Adrenal gland (tissue), 12 donors: Measurements from ENCODE around the gene NGFR. TPM values are rescaled to one million over a fixed set of nuclear protein-coding genes. Genes with fewer than 3 reads are reported as not detected.

Source experiments
- DNase-seq, 7 donors: peaks; one replicate each; pipeline ENCODE4 v3.0.0-alpha.2; 2019 to 2020
- H3K27ac ChIP-seq, 5 donors: fragments of 200-600 bp; sonication (generic) in 4 of 5; 1 replicate in 3 of 5; 2 replicates in 2 of 5; pipeline versions ENCODE4 v1.5.1 to v1.8.0; 2016 to 2020; ENCODE audit warnings: mild to moderate bottlenecking in 1 of 5
- H3K27me3 ChIP-seq: fragments of 200-600 bp; 2 replicates; pipeline ENCODE4 v1.8.0; 2021
- H3K36me3 ChIP-seq, 2 donors: fragments of 200-600 bp; replicated peaks in 1 of 2; 1 replicate in 1 of 2; 2 replicates in 1 of 2; pipeline versions ENCODE4 v1.5.1 to v1.8.0; 2018 to 2022
- H3K4me1 ChIP-seq, 2 donors: fragments of 200-600 bp; replicated peaks in 1 of 2; 1 replicate in 1 of 2; 2 replicates in 1 of 2; pipeline versions ENCODE4 v1.5.1 to v1.8.0; 2018 to 2021
- H3K4me3 ChIP-seq, 4 donors: fragments of 200-600 bp; sonication (generic) in 3 of 4; one replicate each; pipeline ENCODE4 v1.5.1; 2016 to 2018
- H3K9me3 ChIP-seq, 3 donors: fragments of 200-600 bp; sonication (generic) in 1 of 3; replicated peaks in 1 of 3; 1 replicate in 2 of 3; 2 replicates in 1 of 3; pipeline versions ENCODE4 v1.5.1 to v1.8.0; 2016 to 2021
- POLR2A ChIP-seq, 2 donors: fragments of 450-650 bp; IDR thresholded peaks; one replicate each; pipeline ENCODE4 v1.6.1; 2017; ENCODE audit warnings: antibody characterized with exemption in 2 of 2, mild to moderate bottlenecking in 2 of 2, moderate library complexity in 1 of 2
- WGBS, 4 donors: extraction: QIAGEN DNeasy Blood & Tissue Kit in 2 of 4; methylation state at CpG; one replicate each; pipeline versions ENCODE4 v1.1.5 to v1.1.7; 2013 to 2017; 5-methylcytosine and 5-hydroxymethylcytosine counted together
- intact Hi-C, 2 donors: fragments of 100-400 bp; cut with DNase I; formaldehyde crosslinking; loops; one replicate each; pipeline versions ENCODE4 v1.14.1 to v1.15.0; 2022 to 2023
- polyA plus RNA-seq, 3 donors: library from polyadenylated mRNA; stranded (reverse); fragments of 200-250 nt in 2 of 3; fragments of 350-450 nt in 1 of 3; fragmentation: Illumina TruSeq in 1 of 3; extraction: RNeasy Lipid Tissue Mini Kit (QIAGEN cat#74804) in 1 of 3; gene quantifications; one replicate each; pipeline ENCODE4 v1.2.3, GENCODE V29; 2013 to 2014
- total RNA-seq, 9 donors: library from RNA; depleted of rRNA in 4 of 9; stranded (reverse); fragments of >200 nt in 4 of 9; fragments of 120-200 nt in 1 of 9; fragmentation: NEBNext Ultra II Directional in 1 of 9; extraction: Animal tissue kit (Norgen Biotek cat#: 25700) in 1 of 9; gene quantifications; one replicate each; pipeline versions ENCODE4 v1.1.0 to v1.2.4, GENCODE V29; 2013 to 2023
- TF ChIP-seq, protein P1 (sequence below), 6 experiments: fragments of 450-650 bp in 4 of 6; fragments of 200-600 bp in 2 of 6; sonication (generic) in 1 of 6; IDR thresholded peaks; 1 replicate in 5 of 6; 2 replicates in 1 of 6; pipeline versions ENCODE4 v1.5.1 to v1.8.0; 2016 to 2021; ENCODE audit warnings: antibody characterized with exemption in 6 of 6, mild to moderate bottlenecking in 2 of 6, moderate library complexity in 1 of 6
- donor health status: healthy with polysubstance abuse.
- donor health status: Bipolar disorder and iron deficiency.
- donor health status: DM: yes; HTN: yes; CAD: no.
- donor health status: DM: no; HTN: no; CAD: no.
- donor health status: DM: no; HTN: no; CAD: no.
- donor health status: DM: yes; HTN: yes; CAD: no.

The NGFR gene
- total and polyA plus RNA-seq, 12 donors = 4.2 to 77.8 (median 25.9) TPM

GRCh38 chr17:49510059-49510719 is 15.1 kb downstream of the NGFR start:
- Histone ChIP-seq H3K4me3 (no peak overlapping the region), H3K4me1 (peaks cover 9% of the 10 kb centered on the region in 2 donors), H3K27me3 (no peaks in the 10 kb centered on the region), H3K27ac (no peak overlapping the region), H3K36me3 (no peaks in the 10 kb centered on the region), H3K9me3 (no peaks in the 10 kb centered on the region)
- whole genome bisulfite sequencing, 4 donors = 84 to 94% (median 87%) methylated on average over 10 to 13 of the region's 13 CpGs
- intact Hi-C loops = no loop called here
- TF ChIP-seq POLR2A (IDR thresholded peaks at IDR 0.05) = no peak
- TF ChIP-seq, protein P1, sequence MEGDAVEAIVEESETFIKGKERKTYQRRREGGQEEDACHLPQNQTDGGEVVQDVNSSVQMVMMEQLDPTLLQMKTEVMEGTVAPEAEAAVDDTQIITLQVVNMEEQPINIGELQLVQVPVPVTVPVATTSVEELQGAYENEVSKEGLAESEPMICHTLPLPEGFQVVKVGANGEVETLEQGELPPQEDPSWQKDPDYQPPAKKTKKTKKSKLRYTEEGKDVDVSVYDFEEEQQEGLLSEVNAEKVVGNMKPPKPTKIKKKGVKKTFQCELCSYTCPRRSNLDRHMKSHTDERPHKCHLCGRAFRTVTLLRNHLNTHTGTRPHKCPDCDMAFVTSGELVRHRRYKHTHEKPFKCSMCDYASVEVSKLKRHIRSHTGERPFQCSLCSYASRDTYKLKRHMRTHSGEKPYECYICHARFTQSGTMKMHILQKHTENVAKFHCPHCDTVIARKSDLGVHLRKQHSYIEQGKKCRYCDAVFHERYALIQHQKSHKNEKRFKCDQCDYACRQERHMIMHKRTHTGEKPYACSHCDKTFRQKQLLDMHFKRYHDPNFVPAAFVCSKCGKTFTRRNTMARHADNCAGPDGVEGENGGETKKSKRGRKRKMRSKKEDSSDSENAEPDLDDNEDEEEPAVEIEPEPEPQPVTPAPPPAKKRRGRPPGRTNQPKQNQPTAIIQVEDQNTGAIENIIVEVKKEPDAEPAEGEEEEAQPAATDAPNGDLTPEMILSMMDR (IDR thresholded peaks at IDR 0.05) = no peak
- no peak for DNase-seq

GRCh38 chr17:49510720-49511110 is 15.6 kb downstream of the NGFR start:
- Histone ChIP-seq H3K4me3 (no peak overlapping the region), H3K4me1 (peaks cover 14% of the 10 kb centered on the region in 2 donors), H3K27ac (no peak overlapping the region), H3K9me3 (no peaks in the 10 kb centered on the region), H3K27me3 (no peaks in the 10 kb centered on the region), H3K36me3 (no peaks in the 10 kb centered on the region)
- intact Hi-C loops = no loop called here
- 87 to 90% (median 88%) methylated on average over 5 of the region's 5 CpGs for WGBS, 4 donors
- DNase-seq = no peak
- TF ChIP-seq, protein P1 (IDR thresholded peaks at IDR 0.05) = no peak
- TF ChIP-seq POLR2A (IDR thresholded peaks at IDR 0.05) = no peak

DNA sequence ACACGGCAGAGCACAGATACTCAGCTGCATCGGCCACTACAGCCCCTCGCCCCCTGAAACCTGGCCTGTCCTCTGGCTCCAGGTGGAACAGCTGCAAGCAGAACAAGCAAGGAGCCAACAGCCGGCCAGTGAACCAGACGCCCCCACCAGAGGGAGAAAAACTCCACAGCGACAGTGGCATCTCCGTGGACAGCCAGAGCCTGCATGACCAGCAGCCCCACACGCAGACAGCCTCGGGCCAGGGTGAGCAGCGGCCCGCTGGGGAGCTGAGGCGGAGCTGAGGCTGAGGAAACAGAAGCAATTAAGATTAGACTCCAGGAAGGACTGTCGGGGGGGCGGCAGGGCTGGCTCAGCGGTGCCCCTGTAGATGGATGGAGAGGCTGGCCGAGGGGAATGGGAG is 16.7 kb downstream of the NGFR start:
- H3K27me3 ChIP-seq = no peaks in the 10 kb centered on the region
- intact Hi-C loops = no loop called here
- peak in 1 of 7 donors; percentile 62 for DNase-seq
- WGBS, 4 donors = 76 to 85% (median 81%) methylated on average over 7 to 16 of the region's 16 CpGs
- H3K27ac ChIP-seq = no peak overlapping the region
- no peaks in the 10 kb centered on the region for H3K9me3 ChIP-seq
- no peak overlapping the region for H3K4me3 ChIP-seq
- peaks cover 17 to 21% of the 10 kb centered on the region in 2 donors for H3K4me1 ChIP-seq
- TF ChIP-seq POLR2A (IDR thresholded peaks at IDR 0.05) = no peak
- TF ChIP-seq, protein P1 (IDR thresholded peaks at IDR 0.05) = no peak
- H3K36me3 ChIP-seq = no peaks in the 10 kb centered on the region

GRCh38 chr17:49512296-49513043 is 17.4 kb downstream of the NGFR start:
- no peak for TF ChIP-seq POLR2A (IDR thresholded peaks at IDR 0.05)
- TF ChIP-seq, protein P1 (IDR thresholded peaks at IDR 0.05) = no peak
- no peak for DNase-seq
- H3K4me1 ChIP-seq = peaks cover 17 to 21% of the 10 kb centered on the region in 2 donors
- 65 to 87% (median 84%) methylated on average over 5 to 26 of the region's 26 CpGs for WGBS, 4 donors
- H3K27ac ChIP-seq = peak overlapping the region in 1 of 5 donors; percentile 83
- H3K27me3 ChIP-seq = no peaks in the 10 kb centered on the region
- intact Hi-C loops = no loop called here
- H3K36me3 ChIP-seq = no peaks in the 10 kb centered on the region
- no peaks in the 10 kb centered on the region for H3K9me3 ChIP-seq
- no peak overlapping the region for H3K4me3 ChIP-seq
